NT2/D1 (cell line): ENCODE results near the gene TRIP6.

Experiments used
- SUZ12 ChIP-seq: IDR thresholded peaks from 2 replicates; pipeline ENCODE4 v1.6.1; 2011; ENCODE audit not compliant: insufficient read length, insufficient read depth; ENCODE audit errors: extremely low read depth
- YY1 ChIP-seq: IDR thresholded peaks from 2 replicates; pipeline ENCODE4 v1.6.1; 2011; ENCODE audit not compliant: insufficient read length, insufficient read depth
- ZNF274 ChIP-seq: IDR thresholded peaks from 2 replicates; pipeline ENCODE4 v1.6.1; 2011; ENCODE audit warnings: mild to moderate bottlenecking, low read depth, low read length

GRCh38 chr7:100914208-100914878 is 47.2 kb downstream of the TRIP6 start:
- no peak for TF ChIP-seq YY1
- no peak for TF ChIP-seq ZNF274
- TF ChIP-seq SUZ12 = no peak
